ENCODE data around the gene EPM2A.

The EPM2A gene

DNA sequence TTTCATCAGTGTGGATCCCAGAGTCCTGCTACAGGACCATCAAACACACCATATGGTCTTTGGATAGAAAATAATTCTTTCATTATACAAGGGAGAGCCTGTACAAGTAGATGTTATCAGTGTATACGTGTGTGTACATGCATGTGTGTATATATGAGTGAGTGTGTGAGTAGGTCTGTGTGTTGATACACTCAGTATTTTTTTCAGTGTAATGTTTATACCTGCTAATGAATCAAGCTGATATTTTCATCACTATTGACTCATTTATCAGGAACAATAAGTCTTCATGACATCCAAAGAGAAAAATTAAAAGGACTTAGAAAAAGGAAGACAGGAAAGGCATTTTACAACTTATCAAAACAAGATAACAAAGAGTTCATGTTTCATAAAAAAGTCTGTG, 66.5 kb downstream of the EPM2A start:
- no peak for DNase-seq

DNA sequence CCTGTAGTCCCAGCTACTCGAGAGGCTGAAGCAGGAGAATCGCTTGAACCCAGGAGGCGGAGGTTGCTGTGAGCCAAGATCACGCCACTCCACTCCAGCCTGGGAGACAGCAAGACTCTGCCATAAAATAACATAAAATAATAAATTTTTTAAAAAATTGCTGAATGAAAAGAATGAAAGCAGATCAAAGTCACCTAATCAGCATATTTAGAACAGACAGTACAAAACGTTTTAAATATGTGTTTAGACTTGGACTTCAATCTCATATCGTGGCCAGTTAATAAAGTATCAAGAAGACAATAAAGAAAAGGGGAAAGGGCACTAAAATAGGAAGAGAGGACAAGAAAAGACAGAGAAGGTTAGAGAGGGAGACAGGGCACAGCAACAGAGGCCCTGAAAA, 74.6 kb downstream of the EPM2A start:
- no peak for DNase-seq

DNA sequence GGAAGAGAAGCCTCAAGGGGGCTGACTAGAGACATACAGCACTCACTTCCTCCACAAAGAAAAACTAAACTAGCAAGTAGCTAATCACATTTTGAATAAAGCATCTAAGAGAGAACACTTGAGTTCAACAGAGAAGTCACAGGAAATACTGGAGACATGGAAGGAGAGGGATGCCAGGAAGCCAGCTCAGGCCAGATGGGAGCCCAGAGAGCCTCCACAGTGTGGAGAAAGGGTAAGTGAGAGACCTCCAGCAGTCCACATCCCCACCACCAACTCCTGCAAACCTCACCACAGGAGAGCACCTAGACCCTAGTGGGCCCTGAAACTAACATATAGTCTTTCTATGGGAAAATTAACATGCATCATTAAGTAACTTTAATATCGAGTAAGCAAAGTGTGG, 79.2 kb downstream of the EPM2A start:
- DNase-seq, result no peak

DNA sequence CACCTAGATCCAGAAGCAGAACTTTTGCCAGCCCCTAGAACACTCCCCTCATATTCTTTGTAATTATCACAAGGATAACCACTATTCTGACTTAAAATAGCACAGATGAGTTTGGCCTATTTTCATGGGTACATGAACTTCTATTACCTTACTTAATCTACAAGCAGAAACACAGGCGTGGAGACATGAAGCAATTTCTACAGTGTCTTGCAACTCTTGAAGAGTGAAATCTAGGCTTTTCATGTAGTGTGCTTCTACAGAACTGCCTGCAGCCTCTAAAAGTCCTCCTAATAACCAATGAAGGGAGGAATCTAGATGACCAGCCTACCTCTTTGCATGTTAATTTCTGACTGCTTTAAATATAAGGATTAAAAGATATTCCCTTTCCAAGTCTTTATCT, 82.7 kb downstream of the EPM2A start:
- no peak for DNase-seq

DNA sequence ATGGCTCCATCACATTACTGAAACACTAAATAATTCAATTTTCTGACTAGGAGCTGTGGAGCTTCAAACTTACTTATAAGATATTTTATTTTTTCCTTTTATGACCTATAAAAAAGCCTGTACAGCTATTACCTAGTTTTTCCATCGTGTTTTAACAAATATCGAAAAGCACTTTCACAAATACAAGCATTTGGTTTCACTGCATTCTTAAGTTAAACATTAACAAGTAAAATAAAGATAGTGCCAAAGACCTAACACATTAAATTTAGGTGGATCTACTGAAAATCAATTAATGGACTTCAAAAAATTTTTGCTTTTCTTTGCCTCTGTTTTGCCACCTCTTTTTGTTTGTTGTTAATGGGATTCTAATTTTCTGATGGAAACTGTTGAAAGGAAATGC, 83.3 kb downstream of the EPM2A start:
- no peak for DNase-seq

DNA sequence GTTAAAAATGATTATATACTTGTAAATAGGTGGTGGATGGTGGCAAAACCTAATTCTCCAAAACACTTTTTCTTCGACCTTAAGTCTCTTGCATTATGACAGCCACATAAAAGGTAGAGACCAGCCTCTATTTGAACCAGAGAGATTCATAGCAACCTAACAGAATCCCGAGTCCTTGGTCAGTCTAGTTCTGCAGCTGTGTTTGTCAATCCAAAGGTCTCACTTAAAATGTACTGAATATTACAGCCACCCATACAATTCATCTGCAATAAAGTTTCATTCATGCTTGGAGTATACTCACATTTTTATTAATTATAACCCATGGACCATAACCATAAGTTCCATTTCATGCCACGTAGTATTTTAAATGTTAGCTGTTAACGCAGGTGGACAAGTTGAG, 87.2 kb downstream of the EPM2A start:
- DNase-seq, result no peak

DNA sequence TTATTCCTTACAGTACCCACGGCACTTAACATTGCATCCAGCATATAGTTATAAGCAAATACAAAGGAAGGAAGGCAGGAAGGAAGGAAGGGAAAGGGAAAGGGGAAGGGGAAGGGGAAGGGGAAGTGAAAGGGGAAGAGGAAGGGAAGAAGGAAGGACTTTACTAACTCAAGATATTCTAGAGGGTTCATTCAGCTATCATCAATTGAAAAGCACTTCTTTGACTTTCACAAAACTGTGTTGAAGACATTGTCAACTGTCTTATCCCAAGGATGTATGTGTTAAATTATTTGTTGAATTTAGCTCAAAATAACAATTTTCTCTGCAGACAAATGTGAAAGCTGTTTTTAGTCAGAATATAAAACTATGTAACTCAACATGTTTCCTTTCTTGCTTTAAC, 87.7 kb downstream of the EPM2A start:
- no peak for DNase-seq

DNA sequence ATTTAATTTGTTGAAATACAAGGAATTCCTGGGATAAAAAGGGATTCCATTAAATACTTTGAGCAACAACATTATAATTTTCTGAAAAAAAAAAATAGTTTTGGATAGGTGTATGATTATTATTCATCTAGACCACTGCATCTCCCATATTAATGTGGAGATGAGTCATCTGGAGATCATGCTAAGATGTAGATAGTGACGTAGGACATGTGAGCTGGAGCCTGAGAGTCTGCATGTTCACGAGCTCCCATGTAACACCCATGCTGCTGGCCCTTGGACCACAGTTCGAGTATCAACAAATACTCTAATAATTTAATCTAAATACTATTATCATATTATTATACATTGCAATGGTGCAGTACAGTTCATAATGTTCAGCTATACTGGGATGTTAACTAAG, 91.6 kb downstream of the EPM2A start:
- DNase-seq, result no peak

DNA sequence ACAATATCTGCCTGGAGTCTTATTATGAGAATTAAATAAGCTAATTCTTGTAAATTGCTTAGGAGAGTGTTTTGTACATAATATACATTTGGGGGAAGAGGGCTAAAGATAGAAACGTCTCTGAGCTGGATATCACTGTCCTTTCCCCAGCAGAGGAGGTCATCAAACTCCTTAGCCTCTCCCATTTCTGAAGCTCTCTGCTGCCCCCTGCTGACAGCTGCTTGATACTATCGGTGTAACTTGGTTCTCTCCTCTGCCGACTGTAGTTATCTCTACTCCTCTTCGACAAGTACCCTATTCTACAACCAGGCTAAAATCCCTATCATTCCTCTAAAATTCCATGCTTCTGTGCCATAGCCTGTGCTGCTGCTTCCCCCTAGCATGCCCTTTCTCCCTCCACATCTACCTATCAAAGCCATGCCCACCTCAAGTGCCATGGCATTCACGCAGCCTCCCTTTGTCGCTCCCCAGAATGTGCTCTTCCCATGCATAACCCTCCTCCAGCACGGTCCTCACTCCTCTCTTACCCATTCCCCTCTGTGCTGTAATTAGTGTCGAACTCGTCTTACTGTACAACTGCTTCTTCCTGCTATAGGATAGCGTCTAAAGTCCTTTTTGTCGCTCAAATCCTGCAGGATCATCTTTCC, 101.2 kb downstream of the EPM2A start:
- DNase-seq, result peak; percentile 68

DNA sequence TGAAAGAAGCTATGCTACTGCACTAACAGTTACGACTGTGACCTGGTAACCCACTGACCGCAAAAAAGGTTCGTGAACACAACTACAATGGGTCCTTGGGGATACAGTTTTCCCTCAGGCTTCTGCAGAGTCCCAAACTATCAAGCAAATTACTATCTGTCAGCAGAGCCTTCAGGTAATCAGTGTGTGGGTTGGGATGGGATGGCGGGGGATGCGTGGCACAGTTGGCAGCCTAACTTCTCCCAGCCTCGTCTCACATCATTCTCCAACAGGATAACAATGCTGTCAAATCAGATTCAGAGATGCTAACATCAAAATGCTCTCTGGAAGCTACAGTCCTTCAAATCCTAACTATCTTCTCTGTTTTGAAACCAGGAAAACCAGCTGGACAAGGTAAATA, 102.3 kb downstream of the EPM2A start:
- DNase-seq, result no peak

DNA sequence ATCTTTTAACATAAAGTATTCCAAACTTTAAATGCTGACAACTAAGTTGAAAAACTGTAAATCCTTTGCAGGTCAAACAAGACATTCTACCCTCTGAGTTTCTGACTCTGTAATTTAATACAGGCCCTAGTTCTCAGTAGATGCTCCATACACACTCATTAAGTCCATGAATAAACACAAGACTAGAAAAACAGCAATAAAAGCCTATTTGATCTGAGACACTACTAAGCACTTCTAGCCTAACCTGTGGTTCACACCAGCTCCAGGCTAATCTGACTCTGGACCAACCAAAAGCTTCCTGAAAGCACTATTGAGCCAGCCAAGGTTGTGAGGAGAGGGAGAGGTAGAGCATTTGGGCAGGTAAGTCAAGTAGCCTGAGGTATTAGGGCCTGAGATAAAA, 103.9 kb downstream of the EPM2A start:
- DNase-seq, result peak; percentile 9

DNA sequence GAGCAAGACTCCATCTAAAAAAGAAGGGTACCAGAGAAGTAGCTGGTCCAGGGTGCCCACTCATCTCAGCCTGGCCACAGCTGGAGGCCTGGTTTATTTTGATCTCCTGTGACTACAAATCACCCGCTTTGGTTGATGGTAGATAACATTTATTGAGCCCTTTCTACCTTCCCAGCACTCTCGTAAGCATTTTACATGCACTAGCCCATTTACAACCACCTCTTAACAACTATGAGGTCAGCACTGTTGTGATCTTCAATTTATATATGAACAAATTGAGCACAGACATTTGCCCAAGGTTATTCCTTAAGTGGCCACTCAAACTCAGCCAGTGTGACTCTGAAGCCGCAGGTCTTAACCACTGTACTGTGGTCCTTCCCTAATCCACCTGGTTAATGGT, 104.7 kb downstream of the EPM2A start:
- DNase-seq, result no peak

DNA sequence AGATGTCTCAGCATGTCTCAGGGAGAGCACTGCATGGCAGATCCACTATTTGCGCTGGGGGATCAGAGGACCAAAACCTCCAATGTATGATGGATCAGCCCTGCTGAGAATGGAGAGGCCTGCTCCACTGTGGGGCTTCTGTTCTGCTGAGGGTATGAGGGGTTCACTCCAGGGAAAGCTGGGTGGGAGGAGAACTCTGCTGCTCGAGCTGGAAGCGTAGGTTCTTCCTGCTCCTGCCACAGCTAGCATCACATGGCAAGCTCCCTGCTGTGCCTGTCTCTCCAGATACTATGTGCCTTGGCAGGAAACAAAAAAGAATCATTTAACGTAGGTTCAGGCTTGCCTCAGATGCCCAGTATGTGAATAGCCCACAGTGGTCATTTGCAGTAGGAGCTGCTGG, 105.8 kb downstream of the EPM2A start:
- no peak for DNase-seq

DNA sequence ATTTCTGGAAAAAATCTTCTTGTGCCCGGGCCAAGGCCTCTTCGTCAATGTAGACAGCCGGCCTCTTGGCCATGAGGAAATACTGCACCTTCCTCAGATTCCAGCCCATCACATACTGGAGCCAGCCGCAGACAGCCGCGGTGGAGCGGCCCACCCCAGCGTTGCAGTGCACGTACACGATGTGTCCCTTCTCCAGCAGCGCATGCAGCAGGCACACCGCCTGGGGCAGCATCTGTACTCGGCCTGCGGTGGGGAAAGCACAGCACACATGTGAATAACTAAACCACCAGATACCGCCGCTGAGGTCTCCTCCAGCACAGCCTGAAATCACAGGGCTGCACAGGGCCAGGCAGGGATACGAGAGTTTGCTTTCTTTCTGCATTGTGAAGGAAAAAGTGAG, 107.9 kb downstream of the EPM2A start:
- DNase-seq, result no peak

DNA sequence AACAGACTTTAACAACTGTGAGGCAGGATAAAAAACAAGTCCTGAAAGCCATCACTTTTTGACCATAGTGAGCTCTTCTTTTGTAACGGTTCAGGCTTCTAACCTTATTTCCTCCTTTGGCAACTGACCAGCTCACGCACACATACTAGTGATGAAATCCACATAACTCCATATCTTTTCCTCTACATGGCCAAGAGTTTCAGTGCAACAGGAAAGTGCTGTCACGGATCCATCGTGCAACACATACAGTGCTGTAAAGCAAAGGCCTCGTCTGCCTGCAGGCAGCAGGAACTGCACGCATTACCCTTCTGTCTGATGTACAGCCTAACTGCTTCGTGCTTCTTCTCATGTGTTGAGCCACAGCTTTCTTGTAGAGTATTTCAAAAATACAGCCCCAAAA, 108.5 kb downstream of the EPM2A start:
- no peak for DNase-seq

DNA sequence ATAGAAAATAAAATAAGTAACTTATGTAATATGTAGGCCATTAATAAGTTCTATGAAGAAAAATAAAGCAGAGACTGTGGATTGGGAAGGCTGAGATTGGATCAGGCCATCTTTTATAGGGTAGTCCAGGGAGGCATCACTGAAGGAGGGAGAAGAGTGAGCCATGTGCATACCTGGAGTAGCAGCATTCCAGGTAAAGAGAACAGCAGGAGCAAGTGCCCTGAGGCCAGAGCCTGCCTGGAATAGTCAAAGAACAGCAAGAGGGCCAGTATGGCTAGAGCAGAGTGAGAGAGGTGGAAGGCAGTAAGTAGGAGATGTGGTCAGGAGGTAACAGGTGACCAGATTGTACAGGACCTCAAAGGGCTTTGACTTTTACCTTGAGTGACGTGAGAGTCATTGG, 112.1 kb downstream of the EPM2A start:
- no peak for DNase-seq

DNA sequence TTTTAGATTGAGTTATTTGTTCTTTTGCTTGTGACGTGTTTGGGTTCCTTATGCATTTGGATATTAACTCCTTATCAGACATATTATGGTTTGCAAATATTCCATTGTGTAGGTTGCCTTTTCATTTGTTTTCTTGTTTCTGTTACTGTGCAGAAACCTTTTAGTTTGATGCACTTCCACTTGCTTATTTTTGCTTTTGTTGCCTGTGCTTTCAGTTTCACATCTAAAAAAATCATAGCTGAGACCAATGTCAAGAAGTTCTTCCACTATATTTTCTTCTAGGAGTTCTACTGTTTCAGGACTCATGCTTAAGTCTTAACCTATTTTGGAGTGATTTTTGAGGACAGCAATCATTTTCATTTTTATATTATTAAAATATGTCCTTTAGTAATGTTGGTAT, 113.5 kb downstream of the EPM2A start:
- no peak for DNase-seq

DNA sequence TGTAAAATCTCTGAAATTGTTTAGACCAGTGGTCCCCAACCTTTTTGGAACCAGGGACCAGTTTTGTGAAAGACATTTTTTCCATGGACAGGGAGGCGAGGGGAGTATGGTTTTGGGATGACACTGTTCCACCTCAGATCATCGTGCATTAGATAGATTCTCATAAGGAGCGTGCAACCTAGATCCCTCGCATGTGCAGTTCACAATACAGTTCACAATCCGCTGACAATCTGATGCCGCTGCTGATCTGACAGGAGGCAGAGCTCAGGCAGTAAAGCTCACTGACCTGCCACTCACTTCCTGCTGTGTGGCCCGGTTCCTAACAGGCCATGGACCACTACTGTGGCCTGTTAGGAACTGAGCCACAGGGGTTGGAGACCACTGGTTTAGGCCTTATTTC, 115.2 kb downstream of the EPM2A start:
- no peak for DNase-seq

DNA sequence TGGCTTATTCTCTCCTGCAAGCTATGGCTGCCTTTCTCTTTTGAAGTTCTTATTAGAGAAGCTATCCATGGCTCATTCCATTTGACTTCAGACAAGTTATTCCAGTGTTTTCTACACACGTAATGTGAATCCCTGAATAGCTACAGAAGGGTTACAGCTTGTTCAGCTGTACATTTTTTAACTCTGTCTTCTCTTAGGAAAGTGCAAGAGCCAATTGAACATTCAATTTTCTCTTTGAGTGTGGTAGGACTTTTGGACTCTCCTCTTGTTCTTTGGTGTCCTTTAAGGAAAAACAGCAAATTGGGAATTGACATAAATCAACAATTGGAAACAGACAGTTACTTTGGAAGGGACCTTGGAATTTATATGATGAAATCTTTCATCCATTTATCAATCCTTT, 125.8 kb downstream of the EPM2A start:
- DNase-seq, result no peak

DNA sequence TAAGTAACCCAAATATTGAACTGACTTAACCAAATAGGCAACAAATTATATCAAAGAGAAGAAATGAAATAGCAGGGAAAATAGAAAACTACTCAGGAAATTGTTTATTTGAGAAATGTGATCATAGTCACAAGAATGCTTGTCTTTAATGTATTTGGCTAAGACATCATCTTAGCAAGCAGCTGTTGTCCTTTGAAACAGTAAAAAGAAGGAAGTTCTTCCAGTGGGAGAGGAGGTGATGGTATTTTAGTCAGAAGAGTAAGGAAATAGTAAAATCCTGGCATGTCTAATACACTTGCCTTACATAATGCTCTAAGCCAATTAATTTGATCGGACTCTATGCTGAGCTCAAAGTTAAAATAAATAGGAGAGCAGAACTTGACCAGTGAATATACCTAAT, 126.5 kb downstream of the EPM2A start:
- no peak for DNase-seq

DNA sequence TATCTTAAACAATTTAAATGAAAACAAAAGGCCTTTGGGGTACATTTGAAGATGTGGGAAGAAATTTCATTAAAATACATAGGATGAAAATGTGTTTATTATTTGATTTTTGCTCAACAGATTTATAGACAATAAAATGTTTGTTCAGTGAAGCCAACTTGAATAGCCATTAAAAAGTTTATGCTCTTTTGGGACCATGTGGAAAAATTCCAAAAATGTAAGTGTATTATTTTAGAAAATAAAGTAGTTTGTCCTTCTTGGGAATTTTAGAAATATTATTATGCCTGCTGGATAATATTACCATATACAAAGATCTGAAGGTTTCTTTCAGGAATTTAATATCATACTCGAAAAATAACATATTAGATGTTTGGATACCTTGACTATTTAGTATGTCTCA, 131.3 kb downstream of the EPM2A start:
- no peak for DNase-seq

DNA sequence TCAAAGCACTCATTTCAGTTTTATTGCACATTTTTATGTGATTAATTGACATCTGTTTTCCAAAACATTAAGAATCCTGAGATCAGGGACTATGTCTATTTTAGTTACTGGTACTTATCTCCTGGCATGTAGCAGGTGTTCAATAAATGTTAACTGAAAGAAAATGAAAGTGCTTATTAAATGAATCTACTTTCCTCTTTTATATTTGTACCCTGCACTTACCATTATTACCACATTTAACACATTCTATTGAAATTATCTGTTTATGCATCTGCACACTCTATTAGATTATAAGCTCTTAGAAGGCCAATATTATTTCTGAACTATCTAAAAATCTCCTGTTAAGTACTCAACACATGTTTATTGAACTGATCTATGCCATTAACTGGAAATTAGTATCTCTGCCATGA, 131.9 kb downstream of the EPM2A start:
- no peak for DNase-seq

DNA sequence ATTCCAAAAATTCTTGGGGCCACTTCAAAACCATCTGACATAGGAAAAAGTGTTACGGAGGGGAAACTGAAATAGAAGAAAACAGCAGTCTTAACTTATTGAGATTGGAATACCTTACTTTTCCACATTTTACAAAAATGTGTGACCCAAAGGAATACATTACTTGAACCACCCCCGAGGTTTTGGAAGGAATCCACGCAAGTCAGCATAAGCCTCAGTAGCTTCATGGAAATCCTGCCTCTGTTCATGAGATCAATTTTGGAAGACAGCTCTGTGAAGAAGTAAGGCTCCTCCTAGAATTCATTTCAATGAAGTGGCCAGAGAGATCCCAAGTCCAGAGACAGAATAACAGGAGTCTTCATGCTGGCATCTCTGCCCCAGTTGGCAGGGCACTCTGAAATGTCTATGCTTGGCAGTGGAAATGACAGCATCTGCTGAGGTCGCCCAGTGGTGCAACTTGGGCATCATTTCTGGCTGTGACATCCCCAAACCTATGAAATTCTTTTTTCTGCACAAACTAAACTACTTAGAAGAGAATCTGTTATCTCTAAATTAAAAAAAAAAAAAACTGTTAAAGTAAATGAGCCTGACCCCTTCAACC, 132.5 kb downstream of the EPM2A start:
- DNase-seq, result no peak

DNA sequence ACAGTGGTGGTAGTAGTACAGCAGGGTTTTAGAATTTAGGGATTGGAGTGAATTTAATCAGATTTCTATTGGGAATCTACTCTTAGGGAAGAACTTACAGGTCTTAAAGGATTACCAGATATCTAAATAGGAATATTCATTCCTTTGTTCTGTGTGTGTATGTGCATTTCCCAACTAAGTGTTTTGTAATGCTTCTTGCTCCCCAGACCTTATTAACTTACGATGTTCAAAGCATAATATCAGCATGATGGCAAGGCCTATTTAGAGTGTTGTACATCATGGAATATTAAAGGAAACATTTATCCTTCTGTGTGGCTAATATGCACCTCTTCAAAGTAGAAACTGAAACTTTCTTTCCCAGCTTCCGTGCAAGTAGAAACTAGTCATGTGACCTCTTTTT, 133.9 kb downstream of the EPM2A start:
- no peak for DNase-seq

DNA sequence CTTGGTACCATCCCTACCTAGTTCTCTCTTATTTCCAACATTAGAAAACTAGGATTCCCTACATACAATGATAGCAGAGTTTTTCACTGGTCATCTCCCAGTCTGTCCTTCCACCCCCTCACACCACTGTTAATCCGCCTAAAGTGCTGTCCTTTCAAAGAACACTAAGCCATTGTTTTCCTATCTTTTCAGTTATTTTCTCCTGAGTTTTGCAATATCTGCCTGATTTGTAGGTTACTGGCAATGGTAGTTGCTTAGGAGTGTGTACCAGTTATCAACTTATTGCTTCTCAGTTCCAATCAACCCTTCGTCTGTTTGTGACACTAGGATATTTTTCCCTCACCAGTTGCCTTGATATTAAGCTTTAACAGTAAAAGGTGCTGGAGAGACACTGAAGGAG, 135.0 kb downstream of the EPM2A start:
- DNase-seq, result no peak

DNA sequence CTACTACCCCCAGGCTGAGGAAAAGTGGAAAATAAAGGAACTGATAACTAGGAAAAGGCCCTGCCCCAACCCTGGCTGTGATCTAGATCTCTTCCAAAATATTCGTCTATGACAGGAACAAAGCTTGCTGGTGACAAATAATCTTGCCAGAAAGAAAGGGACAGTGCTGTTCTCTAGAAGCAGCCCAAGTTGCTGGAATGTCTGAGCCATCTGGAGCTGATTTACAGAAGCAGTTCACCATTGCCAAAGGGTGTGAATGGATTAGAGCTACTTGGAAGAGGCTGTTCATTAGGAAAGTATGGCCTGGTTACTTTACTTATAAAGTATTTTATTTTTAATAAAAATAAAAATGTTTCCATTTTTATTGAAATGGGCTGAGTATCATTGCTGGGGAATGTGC, 146.3 kb downstream of the EPM2A start:
- DNase-seq, result no peak

All from NCI-H526 treated with DMSO at 0.1 percent for 48 hours (cell line).